HepG2 (cell line): ENCODE measurements around the gene PPP1R27. TPM values are rescaled to one million over a fixed set of nuclear protein-coding genes. Genes with fewer than 3 reads are reported as not detected.
A peak's percentile ranks its signal among the peaks of the same experiment; 100 is the strongest.

ENCODE experiments used
- ARHGAP35 ChIP-seq: sonication (generic); formaldehyde crosslinking; IDR thresholded peaks from 2 replicates; pipeline ENCODE4 v1.9.0; 2022; ENCODE audit warnings: mild to moderate bottlenecking, inconsistent platforms, moderate library complexity, missing genetic modification reagents, borderline replicate concordance
- ATF7-NPFF ChIP-seq: sonication (generic); formaldehyde crosslinking; IDR thresholded peaks from 2 replicates; pipeline ENCODE4 v1.8.1; 2023; ENCODE audit warnings: mild to moderate bottlenecking, low read depth, missing genetic modification reagents, moderate library complexity
- KDM3A ChIP-seq: IDR thresholded peaks from 2 replicates; pipeline ENCODE4 v1.6.1; 2018; ENCODE audit warnings: low read depth, missing compliant biosample characterization
- KLF11 ChIP-seq: IDR thresholded peaks from 2 replicates; pipeline ENCODE4 v1.6.1; 2016; ENCODE audit warnings: missing compliant biosample characterization
- PRDM4 ChIP-seq: sonication (generic); formaldehyde crosslinking; IDR thresholded peaks from 2 replicates; pipeline ENCODE4 v1.9.0; 2021; ENCODE audit warnings: missing genetic modification reagents, borderline replicate concordance
- SMAD9 ChIP-seq: sonication (generic); formaldehyde crosslinking; IDR thresholded peaks from 2 replicates; pipeline ENCODE4 v1.5.1; 2020; ENCODE audit warnings: mild to moderate bottlenecking, missing genetic modification reagents
- THAP8 ChIP-seq: sonication (generic); formaldehyde crosslinking; IDR thresholded peaks from 2 replicates; pipeline ENCODE4 v1.5.1; 2020; ENCODE audit warnings: missing genetic modification reagents, mild to moderate bottlenecking, borderline replicate concordance
- TP53 ChIP-seq: sonication (generic); formaldehyde crosslinking; conservative IDR thresholded peaks from 2 replicates; pipeline ENCODE4 v1.4.0; 2020; ENCODE audit warnings: missing genetic modification reagents
- ZBTB40 ChIP-seq, 2 experiments: fragments of 450-650 bp in 1 of 2; sonication (generic) in 1 of 2; formaldehyde crosslinking in 1 of 2; IDR thresholded peaks; 2 replicates each; pipeline versions ENCODE4 v1.6.1 to v1.8.0; 2016 to 2022; ENCODE audit warnings: antibody characterized with exemption in 1 of 2, mild to moderate bottlenecking in 1 of 2, missing genetic modification reagents in 1 of 2
- ZFX ChIP-seq: sonication (generic); formaldehyde crosslinking; IDR thresholded peaks from 2 replicates; pipeline ENCODE4 v1.4.0; 2020; ENCODE audit warnings: mild to moderate bottlenecking, low read depth, missing genetic modification reagents, moderate library complexity
- ZNF180 ChIP-seq: sonication (generic); formaldehyde crosslinking; IDR thresholded peaks from 2 replicates; pipeline ENCODE4 v1.4.0; 2020; ENCODE audit warnings: low read depth, missing genetic modification reagents, borderline replicate concordance
- ZNF20 ChIP-seq: sonication (generic); formaldehyde crosslinking; IDR thresholded peaks from 2 replicates; pipeline ENCODE4 v1.4.0; 2020; ENCODE audit warnings: mild to moderate bottlenecking, moderate library complexity, missing genetic modification reagents
- ZNF232 ChIP-seq: sonication (generic); formaldehyde crosslinking; IDR thresholded peaks from 2 replicates; pipeline ENCODE4 v1.4.0; 2020; ENCODE audit warnings: missing genetic modification reagents, borderline replicate concordance
- ZNF280B ChIP-seq: sonication (generic); formaldehyde crosslinking; IDR thresholded peaks from 2 replicates; pipeline ENCODE4 v1.5.0; 2020; ENCODE audit warnings: missing genetic modification reagents, mild to moderate bottlenecking, borderline replicate concordance
- polyA plus RNA-seq, 8 experiments: library from polyadenylated mRNA; depleted of rRNA in 3 of 8; stranded (reverse) in 7 of 8; unstranded in 1 of 8; fragments of >200 nt; fragmentation: Illumina TruSeq in 4 of 8; extraction: Trizol in 4 of 8; gene quantifications; 2 replicates each; pipeline versions ENCODE4 v1.2.1 to v1.2.3, GENCODE V29; 2011 to 2016; ENCODE audit warnings: low read depth in 4 of 8, missing spikeins in 1 of 8, mixed read lengths in 1 of 8; ENCODE audit not compliant: insufficient read depth in 1 of 8
- total RNA-seq, 5 experiments: library from RNA; depleted of rRNA; stranded (reverse); fragments of >200 nt; fragmentation: Illumina TruSeq; extraction: Trizol; gene quantifications; 2 replicates each; pipeline ENCODE4 v1.2.3, GENCODE V29; 2016; ENCODE audit warnings: low read depth in 1 of 5

PPP1R27 gene
- total and polyA plus RNA-seq, 2 of the 13 experiments (the other 11 are each of a cell fraction or from before 2014, with no cell fraction given): 0.17 to 1.00 TPM

- TF ChIP-seq ZNF280B: peak; percentile 36; the same call in 1 of the 2 replicates
- TF ChIP-seq SMAD9 (CRISPR knock-in tag): no peak
- TF ChIP-seq ZFX (CRISPR knock-in tag): peak; percentile 27; the same call in 1 of the 2 replicates
- TF ChIP-seq KLF11: no peak
- TF ChIP-seq ZNF180 (CRISPR knock-in tag): no peak
- no peak for TF ChIP-seq THAP8
- TF ChIP-seq PRDM4 (CRISPR knock-in tag): no peak
- 0 out of 2 replicates have a peak, but pooled peaks have one; percentile 29 for TF ChIP-seq KDM3A (CRISPR knock-in tag)
- peak; percentile 73; the same call in 1 of the 2 replicates for TF ChIP-seq ARHGAP35 (CRISPR knock-in tag)
- 0 out of 2 replicates have a peak, but pooled peaks have one; percentile 37 for TF ChIP-seq TP53
- no peak for TF ChIP-seq ZBTB40 (IDR thresholded peaks at IDR 0.05)
- peak; percentile 74; the same call in 1 of the 2 replicates for TF ChIP-seq ZBTB40 (CRISPR knock-in tag; IDR thresholded peaks at IDR 0.05)
- TF ChIP-seq ZNF20 (CRISPR knock-in tag): no peak
- TF ChIP-seq ATF7-NPFF: no peak; the same call in 1 of the 2 replicates
- 0 out of 2 replicates have a peak, but pooled peaks have one; percentile 63 for TF ChIP-seq ZNF232 (CRISPR knock-in tag)
Observed at GRCh38 chr17:81832608-81833159, 2.2 kb downstream of the PPP1R27 start (continued).
